Hair follicle dermal papilla cell (primary cell): ENCODE measurements around the gene CWC27. TPM values are rescaled to one million over a fixed set of nuclear protein-coding genes. Genes with fewer than 3 reads are reported as not detected.

Source experiments
- total RNA-seq: library from RNA; depleted of rRNA; stranded (reverse); fragments of >200 nt; gene quantifications from 2 replicates; pipeline ENCODE4 v1.2.3, GENCODE V29; 2012

Gene CWC27
- 10.7 and 13.0 TPM in 2 replicates for total RNA-seq

GRCh38 chr5:64768358-64769312, at the start of gene CWC27, which contains the start of gene SREK1IP1:
Gene CWC27, plus strand, starts transcription at chr5:64768930. Its CDS starts 217 bp downstream, at chr5:64769147.
Gene SREK1IP1, minus strand, starts transcription at chr5:64768691. Its CDS starts 174 bp downstream, at chr5:64768517.

Other genes with a start within 250 kb of the CWC27 start
- gene SHISAL2B, start 78.4 kb upstream of the CWC27 start, total RNA-seq = not detected in 2 replicates
- 11.4 and 17.5 TPM in 2 replicates for gene SREK1IP1, start 239 bp upstream of the CWC27 start, total RNA-seq